H1 (cell line): Measurements from ENCODE around the gene HRNR. TPM values are rescaled to one million over a fixed set of nuclear protein-coding genes. Genes with fewer than 3 reads are reported as not detected.

Experiments used
- polyA plus RNA-seq, 7 experiments: library from polyadenylated mRNA; depleted of rRNA in 3 of 7; stranded (reverse) in 5 of 7; unstranded in 2 of 7; fragments of >200 nt in 5 of 7; fragments of 200-250 nt in 2 of 7; gene quantifications; 1 replicate in 5 of 7; 2 replicates in 1 of 7; 4 replicates in 1 of 7; pipeline versions ENCODE4 v1.2.1 to v1.2.3, GENCODE V29; 2011 to 2013; ENCODE audit warnings: missing spikeins in 2 of 7, mixed read lengths in 2 of 7
- total RNA-seq: library from RNA; stranded (reverse); fragmentation: NEBNext Ultra II Directional; extraction: Animal tissue kit (Norgen Biotek cat#: 25700); gene quantifications from 2 replicates; pipeline ENCODE4 v1.2.1, GENCODE V29; 2021

Gene HRNR
- total and polyA plus RNA-seq, 2 of the 8 experiments (the other 6 are each of a cell fraction or from before 2014, with no cell fraction given) = not detected

Other genes starting within 250 kb of the HRNR start
- 231 and 233 TPM in 2 replicates for gene S100A10, start 230.3 kb downstream of the HRNR start, total RNA-seq
- gene S100A10, start 230.3 kb downstream of the HRNR start, polyA plus RNA-seq (2011; rRNA removed) = 13.7 and 23.9 TPM in 2 replicates
- 120 and 124 TPM in 2 replicates for gene S100A11, start 187.2 kb downstream of the HRNR start, total RNA-seq
- gene S100A11, start 187.2 kb downstream of the HRNR start, polyA plus RNA-seq (2011; rRNA removed) = 249 and 343 TPM in 2 replicates
- not detected in 2 replicates for gene TCHHL1, start 135.1 kb downstream of the HRNR start, total RNA-seq
- not detected in 2 replicates for gene TCHHL1, start 135.1 kb downstream of the HRNR start, polyA plus RNA-seq (2011; rRNA removed)
- gene TCHH, start 108.7 kb downstream of the HRNR start, total RNA-seq = 0.06 and 0.07 TPM in 2 replicates
- 0.02 and 0.03 TPM in 2 replicates for gene TCHH, start 108.7 kb downstream of the HRNR start, polyA plus RNA-seq (2011; rRNA removed)
- not detected in 2 replicates for gene RPTN, start 65.0 kb downstream of the HRNR start, total RNA-seq
- not detected in 2 replicates for gene RPTN, start 65.0 kb downstream of the HRNR start, polyA plus RNA-seq (2011; rRNA removed)
- not detected in 2 replicates for gene FLG, start 101.0 kb upstream of the HRNR start, total RNA-seq
- gene FLG, start 101.0 kb upstream of the HRNR start, polyA plus RNA-seq (2011; rRNA removed) = not detected in 2 replicates
- gene FLG2, start 135.8 kb upstream of the HRNR start, total RNA-seq = not detected in 2 replicates
- gene FLG2, start 135.8 kb upstream of the HRNR start, polyA plus RNA-seq (2011; rRNA removed) = not detected in 2 replicates
- gene CRNN, start 190.1 kb upstream of the HRNR start, total RNA-seq = not detected in 2 replicates
- not detected in 2 replicates for gene CRNN, start 190.1 kb upstream of the HRNR start, polyA plus RNA-seq (2011; rRNA removed)